NCI-H2196 (cell line): ENCODE results near the gene ZCCHC13.
"Not testable (repeated sequence)": the region's sequence is repeated elsewhere in the genome, so short reads cannot be mapped to it uniquely, and the experiment has no call there.

Experiments
- DNase-seq: peaks from one replicate; lab custom pipeline; 2025; ENCODE audit not compliant: unreplicated experiment; lab: John Stamatoyannopoulos, UW

ZCCHC13 gene

DNA sequence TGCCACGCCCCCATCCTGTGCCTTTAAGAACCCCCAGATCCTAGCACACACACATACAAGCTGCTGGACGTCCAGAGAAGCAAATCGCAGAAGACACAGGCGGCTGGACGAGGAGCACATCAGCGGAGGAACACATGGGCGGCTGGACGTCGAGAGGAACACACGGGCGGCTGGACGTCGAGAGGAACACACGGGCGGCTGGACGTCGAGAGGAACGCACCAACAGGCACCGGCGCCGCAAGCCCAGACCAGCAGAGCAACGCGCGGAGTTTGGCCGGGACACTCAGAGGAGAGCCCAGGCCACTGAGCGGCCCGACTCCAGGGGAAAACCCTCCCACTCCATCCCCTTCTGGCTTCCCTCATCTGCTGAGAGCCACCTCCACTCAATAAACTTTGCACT lies 17.2 kb downstream of the ZCCHC13 start:
- DNase-seq = no peak

- no peak for DNase-seq
Observed at GRCh38 chrX:74324131-74324530, 20.2 kb downstream of the ZCCHC13 start.

- DNase-seq = peak; percentile 3
Observed at GRCh38 chrX:74325130-74326059, 21.4 kb downstream of the ZCCHC13 start.

DNA sequence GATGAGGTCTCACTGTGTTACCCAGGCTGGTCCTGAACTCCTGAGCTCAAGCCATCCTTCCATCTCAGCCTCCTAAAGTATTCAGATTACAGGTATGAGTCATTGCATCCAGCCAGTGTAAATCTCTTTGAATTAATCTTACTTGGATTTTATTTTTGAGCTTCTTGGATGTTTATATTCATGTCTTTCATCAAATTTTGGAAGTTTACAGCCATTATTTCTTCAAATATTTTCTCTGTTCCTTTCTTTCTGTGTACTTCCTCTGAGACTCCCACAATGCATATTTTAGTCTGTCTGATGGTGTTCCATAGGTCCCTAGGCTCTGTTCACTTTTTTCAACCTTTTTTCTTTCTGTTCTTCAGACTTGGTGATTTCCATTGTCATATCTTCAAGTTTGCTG lies 34.9 kb downstream of the ZCCHC13 start:
- DNase-seq = no peak

GRCh38 chrX:74340051-74340450 lies 36.1 kb downstream of the ZCCHC13 start:
- no peak for DNase-seq

DNA sequence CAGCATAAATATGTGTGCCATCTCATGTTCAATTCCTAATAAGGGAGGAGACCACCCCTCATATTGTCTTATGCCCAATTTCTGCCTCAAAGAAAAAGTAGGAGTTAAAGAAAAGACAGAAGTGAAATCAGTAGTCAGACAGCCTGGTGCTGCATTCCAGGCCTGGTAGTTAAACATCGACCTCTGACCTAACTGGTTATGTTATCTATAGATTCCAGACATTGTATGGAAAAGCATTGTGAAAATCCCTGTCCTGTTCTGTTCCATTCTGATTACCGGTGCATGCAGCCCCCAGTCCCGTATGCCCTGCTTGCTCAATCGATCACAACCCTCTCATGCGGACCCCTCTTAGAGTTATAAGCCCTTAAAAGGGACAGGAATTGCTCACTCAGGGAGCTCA lies 38.2 kb downstream of the ZCCHC13 start:
- not testable (repeated sequence) for DNase-seq

DNA sequence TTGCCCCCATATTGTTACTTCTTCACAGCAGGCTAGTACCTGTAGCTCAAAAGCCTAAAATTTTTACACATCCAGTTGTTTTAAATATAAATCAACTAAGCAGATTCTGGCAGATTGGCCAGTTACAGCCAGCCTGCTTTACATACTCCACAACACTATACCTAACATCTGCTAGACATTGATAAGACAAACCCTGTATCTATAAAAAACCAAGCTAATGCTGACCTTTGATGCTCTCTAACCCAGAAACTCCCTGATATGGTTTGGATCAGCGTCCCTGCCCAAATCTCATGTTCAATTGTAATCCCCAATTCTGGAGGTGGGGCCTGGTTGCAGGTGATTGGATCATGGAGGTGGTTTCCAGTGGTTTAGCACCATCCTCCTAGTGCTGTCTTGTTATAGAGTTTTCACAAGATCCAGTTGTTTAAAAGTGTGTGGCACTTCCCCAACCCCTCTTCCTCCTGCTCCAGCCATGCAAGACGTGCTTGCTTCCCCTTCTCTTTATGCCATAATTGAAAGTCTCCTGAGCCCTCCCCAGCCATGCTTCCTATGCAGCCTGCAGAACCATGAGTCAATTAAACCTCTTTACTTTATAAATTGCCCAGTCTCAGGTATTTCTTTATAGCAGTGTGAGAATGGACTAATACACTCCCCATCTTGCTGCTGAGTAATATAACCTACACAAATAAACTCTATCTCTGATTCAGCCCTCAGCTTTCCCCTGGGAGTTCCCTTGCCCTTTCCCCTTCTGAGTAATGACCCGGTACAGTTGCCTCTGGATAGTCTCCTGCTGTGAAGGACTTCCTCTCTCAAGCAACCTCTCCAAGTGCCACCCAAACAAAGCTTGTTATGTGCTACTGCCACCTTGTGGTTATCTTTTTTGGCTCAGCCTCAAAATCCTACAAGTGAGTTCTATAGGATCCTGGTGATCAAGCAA lies 39.6 kb downstream of the ZCCHC13 start:
- DNase-seq = peak; percentile 59

GRCh38 chrX:74344280-74344622 lies 40.3 kb downstream of the ZCCHC13 start:
- no peak for DNase-seq

DNA sequence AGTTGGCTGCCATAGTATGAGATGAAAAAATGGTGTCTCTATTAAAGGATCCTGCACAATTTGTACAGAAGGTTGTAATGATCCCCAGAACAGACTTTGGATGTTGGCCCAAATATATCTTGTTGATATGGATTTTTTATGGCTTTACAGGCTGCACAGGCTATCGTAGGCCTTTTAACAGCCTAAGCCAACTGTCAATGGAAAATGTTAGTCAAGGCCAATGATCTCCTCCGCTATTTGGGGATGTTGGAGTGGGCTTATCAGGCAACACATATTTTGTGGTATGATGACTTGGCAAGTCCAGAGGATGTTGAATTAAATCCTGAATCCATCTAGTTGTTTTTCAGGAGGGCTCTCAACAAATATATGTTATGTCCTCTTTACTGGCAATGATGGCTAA lies 42.1 kb downstream of the ZCCHC13 start:
- DNase-seq = no peak

GRCh38 chrX:74349387-74349786 lies 45.4 kb downstream of the ZCCHC13 start:
- DNase-seq = no peak

DNA sequence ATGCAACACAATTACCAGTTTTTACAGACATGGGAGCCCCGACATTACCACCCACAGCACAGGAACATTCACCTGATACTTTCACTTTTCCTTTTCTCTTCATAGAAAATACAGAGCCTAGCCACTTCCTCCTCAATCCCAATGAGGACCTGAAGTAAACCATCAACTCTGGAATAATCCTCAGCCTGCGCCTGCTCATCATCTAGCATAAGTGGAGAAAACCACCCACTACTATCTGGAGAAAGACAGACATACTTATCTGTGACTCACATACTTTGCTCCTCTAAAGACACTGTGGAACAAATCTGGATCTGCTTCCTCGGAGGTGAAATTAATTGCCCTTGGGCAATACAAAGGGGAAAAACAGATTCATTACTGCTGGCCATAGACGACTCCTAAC lies 47.8 kb downstream of the ZCCHC13 start:
- no peak for DNase-seq

GRCh38 chrX:74353984-74354383 lies 50.0 kb downstream of the ZCCHC13 start:
- no peak for DNase-seq
